Parathyroid adenoma (tissue), 2 donors: ENCODE measurements around the gene LMNA.
"Not testable (repeated sequence)": the region's sequence is repeated elsewhere in the genome, so short reads cannot be mapped to it uniquely, and the experiment has no call there.

ENCODE experiments used
- H2AFZ ChIP-seq: fragments of 300-600 bp; sonication (generic); one replicate; pipeline ENCODE4 v1.7.0; 2017; ENCODE audit warnings: antibody characterized with exemption, mild to moderate bottlenecking
- H3K27ac ChIP-seq: fragments of 300-600 bp; sonication (generic); one replicate; pipeline ENCODE4 v1.7.0; 2017
- H3K27me3 ChIP-seq: fragments of 300-600 bp; sonication (generic); one replicate; pipeline ENCODE4 v1.7.0; 2017; ENCODE audit warnings: low read length; ENCODE audit not compliant: control insufficient read depth, insufficient read depth
- H3K36me3 ChIP-seq: fragments of 300-600 bp; sonication (generic); one replicate; pipeline ENCODE4 v1.7.0; 2017; ENCODE audit warnings: low read length; ENCODE audit not compliant: control insufficient read depth, insufficient read depth
- H3K4me1 ChIP-seq: fragments of 300-600 bp; sonication (generic); one replicate; pipeline ENCODE4 v1.7.0; 2017; ENCODE audit warnings: control low read depth
- H3K4me2 ChIP-seq: fragments of 300-600 bp; sonication (generic); one replicate; pipeline ENCODE4 v1.7.0; 2017; ENCODE audit warnings: low read length
- H3K4me3 ChIP-seq: fragments of 300-600 bp; sonication (generic); one replicate; pipeline ENCODE4 v1.7.0; 2017; ENCODE audit warnings: low read depth, low read length
- H3K79me2 ChIP-seq: fragments of 300-600 bp; sonication (generic); one replicate; pipeline ENCODE4 v1.7.0; 2017; ENCODE audit warnings: control low read depth
- H3K9ac ChIP-seq: fragments of 300-600 bp; sonication (generic); one replicate; pipeline ENCODE4 v1.7.0; 2017; ENCODE audit warnings: mild to moderate bottlenecking
- H3K9me3 ChIP-seq: fragments of 300-600 bp; sonication (generic); one replicate; pipeline ENCODE4 v1.7.0; 2017; ENCODE audit warnings: low read length; ENCODE audit not compliant: control insufficient read depth
- CTCF ChIP-seq: fragments of 300-600 bp; sonication (generic); IDR thresholded peaks from one replicate; pipeline ENCODE4 v1.7.0; 2017; ENCODE audit warnings: antibody characterized with exemption, mild to moderate bottlenecking
- donor health status: primary hyperparathyroidism.

The LMNA gene

GRCh38 chr1:156177919-156178654, 63.6 kb downstream of the LMNA start:
- no peak overlapping the region for H2AFZ ChIP-seq
- no peak overlapping the region for H3K4me2 ChIP-seq
- no peak overlapping the region for H3K27ac ChIP-seq
- H3K79me2 ChIP-seq, result no peaks in the 10 kb centered on the region
- H3K4me1 ChIP-seq, result no peaks in the 10 kb centered on the region
- no peaks in the 10 kb centered on the region for H3K27me3 ChIP-seq
- H3K4me3 ChIP-seq, result no peak overlapping the region
- no peaks in the 10 kb centered on the region for H3K9me3 ChIP-seq
- no peaks in the 10 kb centered on the region for H3K36me3 ChIP-seq
- no peak overlapping the region for H3K9ac ChIP-seq
- TF ChIP-seq CTCF, result no peak

GRCh38 chr1:156180471-156180870, 66.0 kb downstream of the LMNA start:
- no peak overlapping the region for H2AFZ ChIP-seq
- no peaks in the 10 kb centered on the region for H3K36me3 ChIP-seq
- H3K9ac ChIP-seq, result no peak overlapping the region
- no peaks in the 10 kb centered on the region for H3K27me3 ChIP-seq
- H3K79me2 ChIP-seq, result no peaks in the 10 kb centered on the region
- no peak overlapping the region for H3K4me3 ChIP-seq
- H3K4me2 ChIP-seq, result no peak overlapping the region
- TF ChIP-seq CTCF, result no peak
- no peaks in the 10 kb centered on the region for H3K4me1 ChIP-seq
- no peak overlapping the region for H3K27ac ChIP-seq
- H3K9me3 ChIP-seq, result no peaks in the 10 kb centered on the region

- H3K36me3 ChIP-seq, H3K9ac ChIP-seq, H3K27me3 ChIP-seq, H2AFZ ChIP-seq, H3K9me3 ChIP-seq, H3K27ac ChIP-seq, H3K4me2 ChIP-seq, H3K79me2 ChIP-seq, H3K4me3 ChIP-seq, H3K4me1 ChIP-seq: not testable (repeated sequence)
These were observed 66.9 kb downstream of the LMNA start for GRCh38 chr1:156181391-156181924.

- H3K79me2 ChIP-seq, H3K27me3 ChIP-seq, H3K36me3 ChIP-seq, H3K9me3 ChIP-seq, H3K4me1 ChIP-seq, H3K27ac ChIP-seq, H2AFZ ChIP-seq, H3K4me2 ChIP-seq, H3K4me3 ChIP-seq, H3K9ac ChIP-seq: not testable (repeated sequence)
These were observed 67.7 kb downstream of the LMNA start for GRCh38 chr1:156182010-156182779.

DNA sequence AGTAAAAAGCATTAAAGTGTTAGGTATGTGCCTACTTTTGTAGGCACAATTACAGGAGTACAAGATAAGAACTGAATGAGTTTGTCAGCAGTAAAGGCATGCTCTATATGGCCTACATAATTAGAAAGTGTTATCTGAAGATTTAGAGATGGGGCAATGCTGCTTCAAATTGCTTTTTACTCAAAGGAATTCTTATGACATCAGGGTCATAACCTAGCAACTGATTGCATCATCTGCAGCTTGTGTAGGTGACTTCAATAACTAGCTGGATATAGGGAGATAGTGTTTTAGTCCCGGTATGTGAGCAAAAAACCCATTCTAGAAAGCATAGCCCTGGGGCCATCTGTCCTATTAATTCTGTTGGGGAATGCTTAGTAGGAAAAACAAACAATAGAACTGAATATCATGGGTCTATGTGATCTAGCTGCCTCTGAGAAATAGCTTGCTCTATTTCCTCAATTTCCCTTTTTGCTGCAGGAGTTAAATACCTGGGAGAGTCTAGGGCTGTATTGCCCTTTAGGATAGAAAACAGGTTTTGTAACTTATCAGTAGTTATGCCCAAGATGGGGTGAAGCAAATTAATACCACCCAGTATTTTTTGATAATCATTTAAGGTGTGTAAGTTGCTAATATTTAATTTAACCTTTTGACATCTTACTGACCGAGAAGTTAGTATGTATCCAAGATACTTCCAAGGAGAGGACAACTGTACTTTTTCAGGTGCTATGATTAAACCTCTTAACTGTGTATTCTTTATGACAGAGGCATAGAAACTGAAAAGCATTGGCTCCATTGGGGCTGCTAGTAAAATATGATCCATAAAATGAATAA, 72.1 kb downstream of the LMNA start:
- not testable (repeated sequence) for H3K9ac ChIP-seq

More for the DNA sequence above, 72.1 kb downstream of the LMNA start:
- H3K79me2 ChIP-seq, H3K4me2 ChIP-seq, H3K4me3 ChIP-seq, H3K4me1 ChIP-seq, H3K9me3 ChIP-seq, H3K27me3 ChIP-seq, H3K27ac ChIP-seq, H3K36me3 ChIP-seq, H2AFZ ChIP-seq: not testable (repeated sequence)
